Body of pancreas (tissue), 4 donors: ENCODE data around the gene LPP.

Experiments
- CTCF ChIP-seq, 7 experiments: fragments of 450-650 bp in 4 of 7; fragments of 200-600 bp in 3 of 7; sonication (generic) in 3 of 7; IDR thresholded peaks; one replicate each; pipeline ENCODE4 v1.5.1; 2016 to 2019; ENCODE audit warnings: antibody characterized with exemption in 7 of 7
- POLR2A ChIP-seq, 3 donors: fragments of 450-650 bp; IDR thresholded peaks; one replicate each; pipeline ENCODE4 v1.6.1; 2016; ENCODE audit warnings: antibody characterized with exemption in 3 of 3, mild to moderate bottlenecking in 2 of 3

DNA sequence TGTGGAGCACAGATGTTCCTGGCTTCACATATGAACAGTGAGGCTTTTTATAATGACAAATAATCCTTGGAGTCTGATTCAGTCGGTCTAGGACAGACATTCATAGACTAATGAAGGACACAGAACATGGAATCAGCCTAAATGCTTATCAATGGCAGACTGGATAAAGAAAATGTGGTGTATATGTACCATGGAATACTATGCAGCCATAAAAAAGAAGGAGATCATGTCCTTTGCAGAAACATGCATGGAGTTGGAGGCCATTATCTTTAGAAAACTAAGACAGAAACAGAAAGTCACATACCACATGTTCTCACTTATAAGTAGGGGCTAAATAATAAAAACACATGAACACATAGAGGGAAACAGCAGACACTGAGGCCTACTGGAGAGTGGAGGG, 19.9 kb upstream of the LPP start:
- TF ChIP-seq CTCF (IDR thresholded peaks at IDR 0.05), result no peak
- TF ChIP-seq POLR2A (IDR thresholded peaks at IDR 0.05), result no peak
